Calu3 (cell line): ENCODE measurements around the gene HEXB. TPM values are rescaled to one million over a fixed set of nuclear protein-coding genes. Genes with fewer than 3 reads are reported as not detected.

Source experiments
- BruUV-seq: library from RNA; stranded (reverse); fragments of 400-500 nt; replicated peaks from 2 replicates; lab custom pipeline; 2021; lab: Mats Ljungman, UMichigan
- CTCF ChIA-PET: fragments of 300-600 bp; sonication (Branson Sonifier 250); formaldehyde crosslinking; loops from one replicate; lab custom pipeline; 2022; ENCODE audit warnings: antibody characterized with exemption; lab: Charles Lee
- DNase-seq: peaks from one replicate; pipeline ENCODE4 v3.0.0; 2022
- H3K27ac Mint-ChIP-seq: one replicate; pipeline ENCODE4 v1.8.0; 2022; ENCODE audit warnings: mixed read lengths; ENCODE audit not compliant: unreplicated experiment
- H3K27me3 Mint-ChIP-seq: one replicate; pipeline ENCODE4 v1.8.0; 2022; ENCODE audit warnings: mixed read lengths; ENCODE audit not compliant: unreplicated experiment
- H3K36me3 Mint-ChIP-seq: one replicate; pipeline ENCODE4 v1.8.0; 2022; ENCODE audit warnings: mild to moderate bottlenecking, moderate library complexity, mixed read lengths; ENCODE audit not compliant: insufficient read depth, unreplicated experiment
- H3K4me1 Mint-ChIP-seq: one replicate; pipeline ENCODE4 v1.8.0; 2022; ENCODE audit warnings: mild to moderate bottlenecking, low read depth, mixed read lengths; ENCODE audit not compliant: unreplicated experiment
- H3K4me3 Mint-ChIP-seq: one replicate; pipeline ENCODE4 v1.8.0; 2022; ENCODE audit warnings: mild to moderate bottlenecking, low read depth, moderate library complexity, mixed read lengths; ENCODE audit not compliant: unreplicated experiment
- H3K9me3 Mint-ChIP-seq: one replicate; pipeline ENCODE4 v1.8.0; 2022; ENCODE audit warnings: low read depth, mixed read lengths; ENCODE audit not compliant: unreplicated experiment
- intact Hi-C: fragments of 100-400 bp; cut with micrococcal nuclease; formaldehyde crosslinking; loops from one replicate; pipeline ENCODE4 v1.10.0; 2022; ENCODE audit not compliant: unreplicated experiment
- total RNA-seq: library from RNA; stranded (reverse); gene quantifications from 2 replicates; pipeline ENCODE4 v1.2.3, GENCODE V29; 2022
- TF ChIP-seq, protein P1 (sequence below): fragments of 200-600 bp; IDR thresholded peaks from one replicate; pipeline ENCODE4 v1.8.0; 2022; ENCODE audit warnings: antibody characterized with exemption; ENCODE audit not compliant: unreplicated experiment

HEXB gene
- total RNA-seq, 1 experiment from 2014 or later: 212 TPM

DNA sequence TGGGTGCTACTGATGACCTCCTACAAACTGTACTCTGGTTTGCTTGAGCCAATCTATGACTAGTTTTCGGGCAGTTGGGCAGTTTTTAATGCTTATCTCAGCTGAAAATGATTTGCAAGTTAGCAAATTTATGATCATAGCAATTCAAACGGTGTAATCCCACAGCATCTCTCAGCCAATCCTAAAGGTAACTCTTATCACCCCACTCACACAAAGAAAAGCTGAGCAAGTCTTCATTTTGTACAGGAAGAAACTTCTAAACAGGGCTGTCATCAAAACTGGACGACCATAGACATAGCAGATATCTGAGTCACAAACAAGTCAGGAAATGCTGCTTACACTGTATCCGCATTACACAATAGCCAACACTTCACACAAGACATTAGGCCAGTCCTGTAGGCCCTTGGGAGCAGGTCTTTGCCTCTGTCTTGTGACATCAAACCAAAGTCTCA lies 41.9 kb upstream of the HEXB start:
- peak; percentile 64 for DNase-seq
- BruUV-seq: no TSS peak
- Mint-ChIP-seq H3K27ac (peak overlapping the region; percentile 74), H3K27me3 (no peaks in the 10 kb centered on the region), H3K36me3 (peaks cover 47% of the 10 kb centered on the region), H3K9me3 (no peaks in the 10 kb centered on the region), H3K4me1 (peaks cover 49% of the 10 kb centered on the region), H3K4me3 (no peak overlapping the region)
- CTCF ChIA-PET: interaction anchor here (0.6 to 1.4 kb wide), 5 partner anchors 10 to 327 kb away, joined by 3 to 7 read pairs (median 4); no protein-coding TSS in a partner anchor
- intact Hi-C loops: loop anchor here (2.0 to 10.0 kb wide), 9 partner anchors 316 to 1048 kb away; no protein-coding TSS in a partner anchor
- TF ChIP-seq, protein P1, sequence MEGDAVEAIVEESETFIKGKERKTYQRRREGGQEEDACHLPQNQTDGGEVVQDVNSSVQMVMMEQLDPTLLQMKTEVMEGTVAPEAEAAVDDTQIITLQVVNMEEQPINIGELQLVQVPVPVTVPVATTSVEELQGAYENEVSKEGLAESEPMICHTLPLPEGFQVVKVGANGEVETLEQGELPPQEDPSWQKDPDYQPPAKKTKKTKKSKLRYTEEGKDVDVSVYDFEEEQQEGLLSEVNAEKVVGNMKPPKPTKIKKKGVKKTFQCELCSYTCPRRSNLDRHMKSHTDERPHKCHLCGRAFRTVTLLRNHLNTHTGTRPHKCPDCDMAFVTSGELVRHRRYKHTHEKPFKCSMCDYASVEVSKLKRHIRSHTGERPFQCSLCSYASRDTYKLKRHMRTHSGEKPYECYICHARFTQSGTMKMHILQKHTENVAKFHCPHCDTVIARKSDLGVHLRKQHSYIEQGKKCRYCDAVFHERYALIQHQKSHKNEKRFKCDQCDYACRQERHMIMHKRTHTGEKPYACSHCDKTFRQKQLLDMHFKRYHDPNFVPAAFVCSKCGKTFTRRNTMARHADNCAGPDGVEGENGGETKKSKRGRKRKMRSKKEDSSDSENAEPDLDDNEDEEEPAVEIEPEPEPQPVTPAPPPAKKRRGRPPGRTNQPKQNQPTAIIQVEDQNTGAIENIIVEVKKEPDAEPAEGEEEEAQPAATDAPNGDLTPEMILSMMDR: no peak

DNA sequence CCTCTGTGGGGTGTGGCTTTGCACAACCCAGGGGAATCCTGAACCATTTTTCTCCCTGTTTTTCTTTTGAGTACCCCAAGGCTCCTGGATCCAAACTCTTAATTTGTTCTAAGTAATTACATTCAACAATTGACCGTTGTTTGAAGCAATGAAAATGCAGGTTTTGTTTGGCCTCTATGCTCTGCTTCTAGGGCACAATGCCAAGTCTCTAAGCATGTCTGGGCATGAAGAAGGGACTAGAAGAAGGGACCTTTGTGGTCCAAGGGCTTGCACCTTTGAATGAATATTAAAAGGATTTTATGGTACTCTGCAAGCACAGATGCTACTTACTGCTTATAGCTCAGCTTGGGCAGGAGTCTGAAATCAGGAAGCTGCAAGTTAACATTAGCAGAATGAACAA lies 37.9 kb upstream of the HEXB start:
- peaks cover 55% of the 10 kb centered on the region for H3K4me1 Mint-ChIP-seq
- H3K27me3 Mint-ChIP-seq: no peaks in the 10 kb centered on the region
- DNase-seq: no peak
- intact Hi-C loops: loop anchor here (10.0 kb wide), 5 partner anchors 522 to 1052 kb away; no protein-coding TSS in a partner anchor
- TF ChIP-seq, protein P1: no peak
- no peaks in the 10 kb centered on the region for H3K9me3 Mint-ChIP-seq
- BruUV-seq: no TSS peak
- CTCF ChIA-PET: interaction anchor here (0.6 to 1.5 kb wide), 3 partner anchors 128 to 612 kb away, joined by 3 to 4 read pairs (median 4); no protein-coding TSS in a partner anchor
- no peak overlapping the region for H3K4me3 Mint-ChIP-seq
- no peak overlapping the region for H3K27ac Mint-ChIP-seq
- peaks cover 7% of the 10 kb centered on the region for H3K36me3 Mint-ChIP-seq

DNA sequence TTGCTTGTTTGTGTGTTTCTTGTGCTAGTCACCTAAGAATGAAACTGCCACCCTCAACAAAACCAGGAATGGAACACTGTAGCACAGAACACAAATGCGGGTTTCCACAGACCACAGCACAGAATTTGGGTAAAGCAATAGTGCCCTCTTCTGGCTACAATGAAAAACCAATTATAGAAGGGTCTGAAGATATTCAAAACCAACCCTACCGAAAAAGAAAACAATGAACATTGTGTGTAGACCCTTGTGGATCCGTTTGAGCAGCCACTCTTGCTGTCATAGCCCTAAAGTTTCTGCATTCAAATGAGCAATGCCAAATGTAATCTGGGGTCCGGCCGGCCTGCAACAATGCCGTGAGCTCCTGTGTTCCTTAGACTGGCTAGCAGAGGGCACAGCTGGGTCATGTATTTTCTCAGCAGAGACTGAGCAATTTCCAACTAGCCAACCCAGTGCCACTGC lies 36.2 kb upstream of the HEXB start:
- BruUV-seq: no TSS peak
- Mint-ChIP-seq H3K4me3 (no peak overlapping the region), H3K4me1 (peaks cover 40% of the 10 kb centered on the region), H3K36me3 (no peaks in the 10 kb centered on the region), H3K27me3 (no peaks in the 10 kb centered on the region), H3K9me3 (no peaks in the 10 kb centered on the region), H3K27ac (no peak overlapping the region)
- CTCF ChIA-PET: interaction anchor here (0.6 to 1.9 kb wide), 9 partner anchors 12 to 855 kb away, joined by 3 to 8 read pairs (median 5); partner anchors contain the start of gene HEXB
- DNase-seq: peak; percentile 52
- TF ChIP-seq, protein P1: peak; percentile 82
- intact Hi-C loops: loop anchor here (1.0 to 10.0 kb wide), 8 partner anchors 524 to 1054 kb away; no protein-coding TSS in a partner anchor

DNA sequence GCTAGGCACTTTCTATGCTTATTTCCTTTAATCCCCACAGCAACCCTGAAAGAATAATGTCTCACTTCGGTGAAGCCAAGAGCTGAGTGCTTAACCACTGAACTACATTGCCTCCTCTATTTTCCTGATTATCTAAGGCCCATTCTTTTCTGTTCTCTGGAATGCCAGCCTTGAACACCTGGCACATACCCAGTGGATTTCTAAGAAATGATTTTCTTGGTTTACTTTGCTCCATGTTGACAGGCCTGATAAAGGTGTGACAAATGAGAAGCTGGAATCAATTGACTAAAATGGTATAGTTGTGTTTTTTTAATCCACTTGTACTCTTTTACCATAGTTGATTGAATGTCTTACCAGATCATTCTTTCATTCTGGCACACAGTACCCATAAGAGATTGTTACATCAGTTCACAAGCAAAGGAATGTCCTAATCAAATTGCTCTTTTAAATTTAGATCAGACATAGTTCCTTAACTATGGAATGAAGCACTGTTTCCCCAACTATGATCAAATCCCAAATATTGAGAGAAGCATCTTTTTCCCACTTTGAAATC lies 35.5 kb upstream of the HEXB start:
- no TSS peak for BruUV-seq
- TF ChIP-seq, protein P1: no peak
- Mint-ChIP-seq H3K4me1 (peaks cover 40% of the 10 kb centered on the region), H3K36me3 (no peaks in the 10 kb centered on the region), H3K4me3 (no peak overlapping the region), H3K27me3 (no peaks in the 10 kb centered on the region), H3K27ac (no peak overlapping the region), H3K9me3 (no peaks in the 10 kb centered on the region)
- CTCF ChIA-PET: interaction anchor here (0.5 to 1.9 kb wide), 12 partner anchors 9 to 665 kb away, joined by 3 to 8 read pairs (median 4); partner anchors contain the start of genes ENC1 and HEXB
- intact Hi-C loops: loop anchor here (1.0 to 10.0 kb wide), 8 partner anchors 525 to 1055 kb away; no protein-coding TSS in a partner anchor
- DNase-seq: no peak
